Measurements from ENCODE around the gene MARS1. TPM values are rescaled to one million over a fixed set of nuclear protein-coding genes. Genes with fewer than 3 reads are reported as not detected.
"Not testable (repeated sequence)": the region's sequence is repeated elsewhere in the genome, so short reads cannot be mapped to it uniquely, and the experiment has no call there.

MARS1 gene
- total and polyA plus RNA-seq, 2 experiments from 2014 or later: 117 to 147 TPM

- Histone ChIP-seq H3K9me2 (replicated peaks; ENCODE audit: insufficient read depth) (no peaks in the 10 kb centered on the region), H3K27ac (no peak overlapping the region), H3K9me3 (ENCODE audit: low read depth) (no peaks in the 10 kb centered on the region), H3K79me2 (no peaks in the 10 kb centered on the region), H2AFZ (no peak overlapping the region), H4K20me1 (ENCODE audit: insufficient read depth, poor library complexity, severe bottlenecking) (no peaks in the 10 kb centered on the region), H3K4me2 (no peak overlapping the region), H3K36me3 (replicated peaks; ENCODE audit: insufficient read depth, low read depth) (no peaks in the 10 kb centered on the region), H3K4me3 (no peak overlapping the region), H3K27me3 (no peaks in the 10 kb centered on the region), H3K4me1 (ENCODE audit: insufficient read depth) (no peaks in the 10 kb centered on the region)
- TF ChIP-seq EZH2phosphoT487 (IDR thresholded peaks at IDR 0.05; ENCODE audit: low read depth, severe bottlenecking, unreplicated experiment) (no peak), EZH2 (IDR thresholded peaks at IDR 0.05; ENCODE audit: borderline replicate concordance) (no peak), CTCF (IDR thresholded peaks at IDR 0.05; ENCODE audit: poor library complexity) (no peak)
- no peak for DNase-seq (ENCODE audit: low spot score)
- 96% methylated on average over 11 of the region's 11 CpGs for WGBS (ENCODE audit: low lambda C conversion rate, missing lambda C conversion rate)
These were observed 12.3 kb downstream of the MARS1 start for GRCh38 chr12:57500213-57500612.

- H3K36me3 ChIP-seq (replicated peaks; ENCODE audit: insufficient read depth, low read depth); H3K4me3 ChIP-seq; H3K9me2 ChIP-seq (replicated peaks; ENCODE audit: insufficient read depth); H3K9me3 ChIP-seq (ENCODE audit: low read depth); H3K79me2 ChIP-seq; H2AFZ ChIP-seq; H4K20me1 ChIP-seq (ENCODE audit: insufficient read depth, poor library complexity, severe bottlenecking); H3K27ac ChIP-seq; DNase-seq (ENCODE audit: low spot score); H3K27me3 ChIP-seq; H3K4me1 ChIP-seq (ENCODE audit: insufficient read depth); H3K4me2 ChIP-seq: not testable (repeated sequence)
- WGBS (ENCODE audit: low lambda C conversion rate, missing lambda C conversion rate): 98% methylated on average over 22 of the region's 22 CpGs
These were observed 14.6 kb downstream of the MARS1 start for GRCh38 chr12:57502311-57502969.

- 91% methylated on average over 4 of the region's 4 CpGs for WGBS (ENCODE audit: low lambda C conversion rate, missing lambda C conversion rate)
- H3K27me3 ChIP-seq; DNase-seq (ENCODE audit: low spot score); H3K27ac ChIP-seq; H3K79me2 ChIP-seq; H3K4me3 ChIP-seq; H4K20me1 ChIP-seq (ENCODE audit: insufficient read depth, poor library complexity, severe bottlenecking); H3K36me3 ChIP-seq (replicated peaks; ENCODE audit: insufficient read depth, low read depth); H3K9me3 ChIP-seq (ENCODE audit: low read depth); H2AFZ ChIP-seq; H3K4me2 ChIP-seq; H3K9me2 ChIP-seq (replicated peaks; ENCODE audit: insufficient read depth); H3K4me1 ChIP-seq (ENCODE audit: insufficient read depth): not testable (repeated sequence)
These were observed 18.7 kb downstream of the MARS1 start for GRCh38 chr12:57506541-57506940.

- H3K4me2 ChIP-seq; DNase-seq (ENCODE audit: low spot score); H3K4me1 ChIP-seq (ENCODE audit: insufficient read depth); H3K9me2 ChIP-seq (replicated peaks; ENCODE audit: insufficient read depth); H3K27ac ChIP-seq; H3K4me3 ChIP-seq; H3K36me3 ChIP-seq (replicated peaks; ENCODE audit: insufficient read depth, low read depth); H4K20me1 ChIP-seq (ENCODE audit: insufficient read depth, poor library complexity, severe bottlenecking); H3K27me3 ChIP-seq; H3K9me3 ChIP-seq (ENCODE audit: low read depth); H2AFZ ChIP-seq; H3K79me2 ChIP-seq: not testable (repeated sequence)
- no CpG with 5 or more reads among the region's 28 CpGs for WGBS (ENCODE audit: low lambda C conversion rate, missing lambda C conversion rate)
These were observed 19.9 kb downstream of the MARS1 start for GRCh38 chr12:57507796-57508195.

- no peak for DNase-seq (ENCODE audit: low spot score)
- Histone ChIP-seq H3K27me3 (no peaks in the 10 kb centered on the region), H3K79me2 (no peaks in the 10 kb centered on the region), H3K27ac (no peak overlapping the region), H3K4me3 (no peak overlapping the region), H3K9me3 (ENCODE audit: low read depth) (no peaks in the 10 kb centered on the region), H3K4me2 (no peak overlapping the region), H2AFZ (no peak overlapping the region), H3K36me3 (replicated peaks; ENCODE audit: insufficient read depth, low read depth) (no peaks in the 10 kb centered on the region), H3K4me1 (ENCODE audit: insufficient read depth) (no peaks in the 10 kb centered on the region), H3K9me2 (replicated peaks; ENCODE audit: insufficient read depth) (no peaks in the 10 kb centered on the region), H4K20me1 (ENCODE audit: insufficient read depth, poor library complexity, severe bottlenecking) (no peaks in the 10 kb centered on the region)
- 100% methylated on average over 4 of the region's 4 CpGs for WGBS (ENCODE audit: low lambda C conversion rate, missing lambda C conversion rate)
- TF ChIP-seq EZH2phosphoT487 (IDR thresholded peaks at IDR 0.05; ENCODE audit: low read depth, severe bottlenecking, unreplicated experiment) (no peak), CTCF (IDR thresholded peaks at IDR 0.05; ENCODE audit: poor library complexity) (no peak), EZH2 (IDR thresholded peaks at IDR 0.05; ENCODE audit: borderline replicate concordance) (no peak)
These were observed 23.3 kb downstream of the MARS1 start for GRCh38 chr12:57511161-57511560.

Measured in hepatocyte (in vitro differentiated cells).